Activated T-cell treated with anti-CD3 and anti-CD28 coated beads, Interleukin-2, amount 50 U/mL, for 1 hour (primary cell): ENCODE results near the gene ZNF280D.

Source experiments
- DNase-seq: peaks from one replicate; pipeline ENCODE4 v3.0.0-alpha.2; 2020

Gene ZNF280D

GRCh38 chr15:56619887-56620286, 113.4 kb downstream of the ZNF280D start:
- no peak for DNase-seq

- no peak for DNase-seq
Observed at GRCh38 chr15:56617628-56618027, 115.7 kb downstream of the ZNF280D start.

DNA sequence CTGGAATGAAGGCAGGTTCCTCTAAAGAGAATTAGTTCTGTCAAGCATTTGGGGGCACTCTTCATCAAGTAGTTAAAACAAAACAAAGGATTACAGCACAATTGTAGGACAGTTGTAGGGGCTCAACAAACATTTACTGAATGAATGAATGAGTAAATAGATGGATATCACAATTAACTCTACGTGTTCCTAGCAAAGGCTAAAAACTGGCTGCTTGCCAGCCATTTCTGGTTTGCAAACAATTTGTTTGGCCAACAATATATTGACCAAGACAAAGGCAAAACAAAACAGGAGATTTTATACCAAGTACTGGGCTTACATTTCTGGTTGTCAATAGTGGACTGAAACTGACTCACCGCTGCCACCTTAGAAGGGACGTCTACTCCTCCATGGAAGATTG, 116.8 kb downstream of the ZNF280D start:
- no peak for DNase-seq

DNA sequence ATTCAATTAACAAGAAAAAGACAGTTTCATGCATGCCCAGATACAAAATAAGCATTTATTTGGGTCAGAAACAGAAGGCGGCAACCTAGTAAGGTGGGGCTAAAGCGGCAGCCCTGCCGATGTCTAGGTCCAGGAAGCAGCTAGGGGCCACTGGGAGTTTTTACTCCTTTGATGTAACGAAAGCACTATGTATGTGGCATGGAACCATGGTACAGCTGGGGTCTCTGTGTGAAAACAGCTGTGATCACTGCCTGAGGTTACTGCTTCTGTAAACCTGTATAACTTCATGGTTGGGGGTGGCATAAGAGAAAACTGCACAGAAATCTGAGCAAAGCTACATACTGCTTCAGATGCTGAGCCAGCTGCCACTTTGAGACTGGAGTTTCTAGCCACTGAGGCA, 119.5 kb downstream of the ZNF280D start:
- DNase-seq: no peak

- DNase-seq: no peak
Observed at GRCh38 chr15:56608993-56609392, 124.3 kb downstream of the ZNF280D start.

DNA sequence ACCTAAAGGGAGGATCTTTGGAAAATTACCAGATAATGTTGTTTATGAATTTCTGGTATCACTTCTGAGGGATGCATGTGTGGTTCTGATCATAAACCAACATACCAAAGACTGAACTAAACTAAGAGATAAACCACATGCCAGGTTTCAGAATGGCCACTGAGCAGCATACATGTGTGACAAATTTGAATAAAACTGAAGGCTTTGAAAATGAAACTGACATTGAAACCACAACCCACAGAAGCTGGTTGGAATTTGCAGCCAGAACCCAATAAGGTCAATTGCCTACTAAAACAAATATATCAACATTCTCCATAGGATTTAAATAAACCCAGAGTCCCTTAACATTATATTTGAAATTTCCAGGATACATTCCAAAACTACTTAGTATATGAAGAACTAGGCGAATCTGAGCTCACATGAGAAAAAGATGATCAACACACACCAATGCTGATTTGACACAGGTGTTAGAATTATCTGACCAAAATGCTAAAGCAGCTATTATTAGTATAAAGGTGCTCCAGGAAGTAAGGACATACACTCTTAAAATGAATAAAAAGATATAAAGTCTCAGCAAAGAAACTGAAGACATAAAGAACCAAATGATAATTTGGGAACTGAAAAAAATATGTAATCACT, 125.0 kb downstream of the ZNF280D start:
- no peak for DNase-seq

GRCh38 chr15:56602253-56602652, 131.1 kb downstream of the ZNF280D start:
- DNase-seq: no peak

GRCh38 chr15:56600380-56600779, 132.9 kb downstream of the ZNF280D start:
- DNase-seq: no peak

- no peak for DNase-seq
Observed at GRCh38 chr15:56598991-56599390, 134.3 kb downstream of the ZNF280D start.

GRCh38 chr15:56587686-56588085, 145.6 kb downstream of the ZNF280D start:
- DNase-seq: no peak

DNA sequence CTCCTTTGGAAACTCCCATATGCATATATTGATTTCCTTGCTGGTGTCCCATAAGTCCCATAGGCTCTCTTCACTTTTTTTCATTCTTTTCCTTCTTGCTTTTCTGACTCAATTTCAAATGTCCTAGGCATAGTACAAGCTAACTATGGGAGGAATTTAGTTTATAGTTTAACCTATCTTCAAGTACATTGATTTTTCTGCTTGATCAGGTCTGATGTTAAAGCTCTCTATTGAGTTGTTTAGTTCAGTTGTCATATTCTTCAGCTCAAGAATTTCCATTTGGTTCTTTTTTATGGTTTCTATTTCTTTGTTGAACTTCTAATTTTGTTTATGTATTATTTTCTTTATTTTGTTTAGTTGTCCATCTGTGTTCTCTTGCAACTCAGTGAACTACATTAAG, 147.1 kb downstream of the ZNF280D start:
- DNase-seq: no peak

DNA sequence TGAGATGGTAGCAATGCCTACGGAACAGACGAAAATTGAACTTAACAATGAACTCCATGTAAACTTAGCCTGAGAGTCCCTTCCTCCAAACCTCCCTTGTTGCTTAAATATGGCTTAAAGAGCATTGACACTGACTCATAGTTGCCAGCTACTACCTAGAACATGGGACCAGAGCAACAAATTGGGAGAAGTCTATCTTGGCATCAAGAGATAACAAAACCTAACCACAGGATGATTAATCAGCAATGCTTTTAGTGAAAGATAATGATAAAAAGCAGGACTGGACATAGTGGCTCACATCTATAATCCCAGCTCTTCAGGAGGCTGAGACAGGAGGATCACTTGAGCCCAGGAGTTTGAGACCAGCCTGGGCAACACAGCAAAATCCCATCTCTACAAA, 150.5 kb downstream of the ZNF280D start:
- DNase-seq: no peak
